Ovary (tissue), 9 donors: Measurements from ENCODE around the gene TMED4. TPM values are rescaled to one million over a fixed set of nuclear protein-coding genes. Genes with fewer than 3 reads are reported as not detected.

Experiments
- DNase-seq, 5 donors: peaks; one replicate each; pipeline ENCODE4 v3.0.0-alpha.2; 2019 to 2020
- H3K27ac ChIP-seq, 2 donors: fragments of 200-600 bp; one replicate each; pipeline versions ENCODE4 v1.5.1 to v1.8.0; 2019 to 2022
- H3K27me3 ChIP-seq: fragments of 200-600 bp; one replicate; pipeline ENCODE4 v1.8.0; 2022
- H3K36me3 ChIP-seq: fragments of 200-600 bp; sonication (generic); one replicate; pipeline ENCODE4 v1.5.1; 2019
- H3K4me1 ChIP-seq: one replicate; pipeline ENCODE4 v1.8.1; 2013; ENCODE audit warnings: mild to moderate bottlenecking, moderate library complexity; ENCODE audit not compliant: insufficient read depth
- H3K4me3 ChIP-seq: fragments of 200-600 bp; sonication (generic); one replicate; pipeline ENCODE4 v1.5.1; 2017
- H3K9me3 ChIP-seq, 2 donors: fragments of 200-600 bp in 1 of 2; sonication (generic) in 1 of 2; one replicate each; pipeline versions ENCODE4 v1.5.1 to v1.8.1; 2013 to 2019; ENCODE audit warnings: mild to moderate bottlenecking in 1 of 2, moderate library complexity in 1 of 2
- CTCF ChIP-seq, 3 donors: fragments of 450-650 bp in 2 of 3; fragments of 200-600 bp in 1 of 3; IDR thresholded peaks; one replicate each; pipeline versions ENCODE4 v1.5.1 to v1.8.0; 2016 to 2022; ENCODE audit warnings: antibody characterized with exemption in 3 of 3, mild to moderate bottlenecking in 1 of 3
- EP300 ChIP-seq: sonication (generic); formaldehyde crosslinking; IDR thresholded peaks from one replicate; pipeline ENCODE4 v1.6.1; 2017; ENCODE audit warnings: antibody characterized with exemption
- POLR2A ChIP-seq: fragments of 450-650 bp; IDR thresholded peaks from one replicate; pipeline ENCODE4 v1.6.1; 2017; ENCODE audit warnings: antibody characterized with exemption, mild to moderate bottlenecking, moderate library complexity
- WGBS, 3 donors: extraction: QIAGEN DNeasy Blood & Tissue Kit in 1 of 3; methylation state at CpG; one replicate each; pipeline versions ENCODE4 v1.1.5 to v1.1.7; 2013 to 2017; 5-methylcytosine and 5-hydroxymethylcytosine counted together
- intact Hi-C, 4 donors: fragments of 100-400 bp; cut with DNase I; formaldehyde crosslinking; loops; one replicate each; pipeline versions ENCODE4 v1.11.0 to v1.15.1; 2022 to 2023
- polyA plus RNA-seq, 2 donors: library from polyadenylated mRNA; stranded (reverse); fragments of 200-250 nt in 1 of 2; fragments of 350-450 nt in 1 of 2; fragmentation: Illumina TruSeq in 1 of 2; extraction: RNeasy Lipid Tissue Mini Kit (QIAGEN cat#74804) in 1 of 2; gene quantifications; one replicate each; pipeline ENCODE4 v1.2.3, GENCODE V29; 2013 to 2014
- total RNA-seq, 7 donors: library from RNA; depleted of rRNA in 2 of 7; stranded (reverse); fragments of >200 nt in 2 of 7; fragmentation: NEBNext Ultra II Directional in 3 of 7; extraction: Animal tissue kit (Norgen Biotek cat#: 25700) in 3 of 7; gene quantifications; one replicate each; pipeline versions ENCODE4 v1.1.0 to v1.2.4, GENCODE V29; 2016 to 2023
- donor health status: DM: no; HTN: no; CAD: no; lungs with moderate emphysema.
- donor health status: DM: no; HTN: no; CAD: no.
- donor health status: Bipolar disorder and iron deficiency.
- donor health status: DM: yes; HTN: yes; CAD: no.
- donor health status: DM: no; HTN: no; CAD: no.
- donor health status: DM: yes; HTN: yes; CAD: no.

TMED4 gene
- total and polyA plus RNA-seq, 9 donors, result 74.9 to 155 (median 95.9) TPM

- Histone ChIP-seq H3K27ac (peak overlapping the region in 1 of 2 donors; percentile 47), H3K4me3 (no peak overlapping the region), H3K36me3 (no peaks in the 10 kb centered on the region), H3K9me3 (no peaks in the 10 kb centered on the region), H3K4me1 (peaks cover 13% of the 10 kb centered on the region), H3K27me3 (no peaks in the 10 kb centered on the region)
- 25 to 54% (median 29%) methylated on average over 5 of the region's 5 CpGs for WGBS, 3 donors
- TF ChIP-seq POLR2A (no peak), EP300 (no peak), CTCF (IDR thresholded peaks at IDR 0.05) (no peak)
- DNase-seq, result no peak
- intact Hi-C loops, result no loop called here
Measured at GRCh38 chr7:44622342-44623151, 40.5 kb upstream of the TMED4 start.

GRCh38 chr7:44621750-44622103 is 39.7 kb upstream of the TMED4 start:
- TF ChIP-seq EP300, result no peak
- no peak for TF ChIP-seq CTCF (IDR thresholded peaks at IDR 0.05)
- no peak for TF ChIP-seq POLR2A
- Histone ChIP-seq H3K27ac (no peak overlapping the region), H3K4me1 (peaks cover 13% of the 10 kb centered on the region), H3K9me3 (no peaks in the 10 kb centered on the region), H3K4me3 (no peak overlapping the region), H3K27me3 (no peaks in the 10 kb centered on the region), H3K36me3 (no peaks in the 10 kb centered on the region)
- intact Hi-C loops, result no loop called here
- WGBS, 3 donors, result 83 to 87% (median 83%) methylated on average over 5 of the region's 5 CpGs
- no peak for DNase-seq

GRCh38 chr7:44621034-44621749 is 39.2 kb upstream of the TMED4 start:
- 67 to 79% (median 73%) methylated on average over 11 of the region's 11 CpGs for WGBS, 3 donors
- DNase-seq, result no peak
- H3K27ac ChIP-seq, result peak overlapping the region in 1 of 2 donors; percentile 19
- H3K27me3 ChIP-seq, result no peaks in the 10 kb centered on the region
- no peak for TF ChIP-seq POLR2A
- no peak for TF ChIP-seq CTCF (IDR thresholded peaks at IDR 0.05)
- no peak for TF ChIP-seq EP300
- intact Hi-C loops, result no loop called here
- no peak overlapping the region for H3K4me3 ChIP-seq
- peaks cover 12% of the 10 kb centered on the region for H3K4me1 ChIP-seq
- no peaks in the 10 kb centered on the region for H3K9me3 ChIP-seq
- no peaks in the 10 kb centered on the region for H3K36me3 ChIP-seq

GRCh38 chr7:44618753-44619152 is 36.7 kb upstream of the TMED4 start:
- H3K4me1 ChIP-seq, result peaks cover 11% of the 10 kb centered on the region

More at GRCh38 chr7:44618753-44619152, 36.7 kb upstream of the TMED4 start:
- TF ChIP-seq CTCF (IDR thresholded peaks at IDR 0.05) (no peak), POLR2A (no peak), EP300 (no peak)
- no peak for DNase-seq
- no peaks in the 10 kb centered on the region for H3K27me3 ChIP-seq
- no peak overlapping the region for H3K4me3 ChIP-seq
- no peaks in the 10 kb centered on the region for H3K9me3 ChIP-seq
- 92 to 95% (median 94%) methylated on average over 3 of the region's 3 CpGs for WGBS, 3 donors
- intact Hi-C loops, result no loop called here
- H3K36me3 ChIP-seq, result no peaks in the 10 kb centered on the region
- H3K27ac ChIP-seq, result no peak overlapping the region
